ENCODE results near the gene ALPG.
"Not testable (repeated sequence)": the region's sequence is repeated elsewhere in the genome, so short reads cannot be mapped to it uniquely, and the experiment has no call there.

The ALPG gene

GRCh38 chr2:232441147-232441651 lies 34.6 kb downstream of the ALPG start:
- DNase-seq (ENCODE audit: low read depth): no peak

- not testable (repeated sequence) for DNase-seq (ENCODE audit: low read depth)
These were observed 35.3 kb downstream of the ALPG start for GRCh38 chr2:232441922-232442321.

GRCh38 chr2:232442431-232442830 lies 35.8 kb downstream of the ALPG start:
- DNase-seq (ENCODE audit: low read depth): not testable (repeated sequence)

- DNase-seq (ENCODE audit: low read depth): not testable (repeated sequence)
These were observed 36.4 kb downstream of the ALPG start for GRCh38 chr2:232443047-232443446.

GRCh38 chr2:232443669-232444408 lies 37.2 kb downstream of the ALPG start:
- not testable (repeated sequence) for DNase-seq (ENCODE audit: low read depth)

GRCh38 chr2:232444409-232445148 lies 37.9 kb downstream of the ALPG start:
- DNase-seq (ENCODE audit: low read depth): peak; percentile 51

- not testable (repeated sequence) for DNase-seq (ENCODE audit: low read depth)
These were observed 38.7 kb downstream of the ALPG start for GRCh38 chr2:232445149-232445885.

GRCh38 chr2:232446266-232446777 lies 39.7 kb downstream of the ALPG start:
- not testable (repeated sequence) for DNase-seq (ENCODE audit: low read depth)

GRCh38 chr2:232447091-232447620 lies 40.5 kb downstream of the ALPG start:
- no peak for DNase-seq (ENCODE audit: low read depth)

- DNase-seq (ENCODE audit: low read depth): no peak
These were observed 41.1 kb downstream of the ALPG start for GRCh38 chr2:232447638-232448303.

GRCh38 chr2:232448304-232448690 lies 41.7 kb downstream of the ALPG start:
- no peak for DNase-seq (ENCODE audit: low read depth)

GRCh38 chr2:232449964-232450363 lies 43.3 kb downstream of the ALPG start:
- DNase-seq (ENCODE audit: low read depth): no peak

GRCh38 chr2:232451645-232452044 lies 45.0 kb downstream of the ALPG start:
- not testable (repeated sequence) for DNase-seq (ENCODE audit: low read depth)

GRCh38 chr2:232454630-232455029 lies 48.0 kb downstream of the ALPG start:
- no peak for DNase-seq (ENCODE audit: low read depth)

- no peak for DNase-seq (ENCODE audit: low read depth)
These were observed 49.0 kb downstream of the ALPG start, which contains the start of gene ALPI for GRCh38 chr2:232455426-232456255. Gene ALPI, plus strand, starts transcription at chr2:232456153. Its CDS starts 47 bp downstream, at chr2:232456200.

GRCh38 chr2:232456296-232457120 lies 49.9 kb downstream of the ALPG start:
- DNase-seq (ENCODE audit: low read depth): no peak

- DNase-seq (ENCODE audit: low read depth): no peak
These were observed 50.7 kb downstream of the ALPG start for GRCh38 chr2:232457121-232458011.

GRCh38 chr2:232458051-232458660 lies 51.5 kb downstream of the ALPG start:
- no peak for DNase-seq (ENCODE audit: low read depth)
